K562 (cell line): ENCODE results near the gene SCARF2. TPM values are rescaled to one million over a fixed set of nuclear protein-coding genes. Genes with fewer than 3 reads are reported as not detected.

ENCODE experiments used
- ATF7 ChIP-seq: fragments of 450-650 bp; IDR thresholded peaks from 2 replicates; pipeline ENCODE4 v1.7.1; 2014; ENCODE audit warnings: mild to moderate bottlenecking, moderate library complexity
- CEBPB ChIP-seq: fragments of 450-650 bp; IDR thresholded peaks from 2 replicates; pipeline ENCODE4 v1.6.1; 2016; ENCODE audit warnings: missing genetic modification characterization, missing compliant biosample characterization
- FOXA3 ChIP-seq, 2 experiments: fragments of 450-650 bp in 1 of 2; sonication (generic) in 1 of 2; formaldehyde crosslinking; IDR thresholded peaks in 1 of 2; conservative IDR thresholded peaks in 1 of 2; 2 replicates each; pipeline versions ENCODE4 v1.4.0 to v1.8.0; 2020 to 2022; ENCODE audit warnings: mild to moderate bottlenecking in 2 of 2, missing genetic modification reagents in 1 of 2
- PURB ChIP-seq: sonication (generic); formaldehyde crosslinking; IDR thresholded peaks from 2 replicates; pipeline ENCODE4 v1.9.0; 2021; ENCODE audit warnings: low read depth, mild to moderate bottlenecking, missing genetic modification reagents
- SETDB1 ChIP-seq: IDR thresholded peaks from one replicate; pipeline ENCODE4 v1.6.1; 2012; ENCODE audit warnings: low read length, control low read depth, inconsistent platforms
- ZNF133 ChIP-seq: fragments of 250-450 bp; sonication (Bioruptor Pico); IDR thresholded peaks from 2 replicates; pipeline ENCODE4 v1.4.0; 2020; ENCODE audit warnings: mild to moderate bottlenecking
- ZNF764 ChIP-seq: fragments of 250-450 bp; sonication (Bioruptor Pico); IDR thresholded peaks from 2 replicates; pipeline ENCODE4 v1.4.0; 2020; ENCODE audit warnings: low read depth, mild to moderate bottlenecking, moderate library complexity
- polyA plus RNA-seq, 8 experiments: library from polyadenylated mRNA; depleted of rRNA in 4 of 8; stranded (reverse) in 5 of 8; unstranded in 3 of 8; fragments of >200 nt; fragmentation: Nextera tagmentation in 2 of 8; fragmentation: Illumina TruSeq in 1 of 8; extraction: Ambion mirVana in 2 of 8; extraction: Trizol in 1 of 8; gene quantifications; 2 replicates each; pipeline versions ENCODE4 v1.2.1 to v1.2.3, GENCODE V29; 2011 to 2014; ENCODE audit warnings: inconsistent platforms in 1 of 8, missing spikeins in 1 of 8
- total RNA-seq, 7 experiments: library from RNA; depleted of rRNA in 6 of 7; stranded (reverse); fragments of >200 nt in 6 of 7; fragmentation: Illumina TruSeq in 2 of 7; extraction: Trizol in 2 of 7; gene quantifications; 2 replicates each; pipeline versions ENCODE4 v1.2.1 to v1.2.3, GENCODE V29; 2011 to 2021; ENCODE audit warnings: low replicate concordance in 1 of 7
- TF ChIP-seq, protein P1 (sequence below): fragments of 450-650 bp; IDR thresholded peaks from 2 replicates; pipeline ENCODE4 v1.6.1; 2018; ENCODE audit warnings: mild to moderate bottlenecking, low read depth; ENCODE audit not compliant: partially characterized antibody
- TF ChIP-seq, protein P2 (sequence below): sonication (generic); formaldehyde crosslinking; IDR thresholded peaks from 2 replicates; pipeline ENCODE4 v1.8.0; 2022; ENCODE audit warnings: missing genetic modification reagents, mild to moderate bottlenecking, moderate library complexity, borderline replicate concordance
- TF ChIP-seq, protein P3 (sequence below): fragments of 450-650 bp; IDR thresholded peaks from 2 replicates; pipeline ENCODE4 v1.6.1; 2016; ENCODE audit warnings: mild to moderate bottlenecking, moderate library complexity

Gene SCARF2
- total and polyA plus RNA-seq, 9 of the 15 experiments (the other 6 are each of a cell fraction or from before 2014, with no cell fraction given): 0.06 to 0.32 (median 0.21) TPM; not detected in 5

DNA sequence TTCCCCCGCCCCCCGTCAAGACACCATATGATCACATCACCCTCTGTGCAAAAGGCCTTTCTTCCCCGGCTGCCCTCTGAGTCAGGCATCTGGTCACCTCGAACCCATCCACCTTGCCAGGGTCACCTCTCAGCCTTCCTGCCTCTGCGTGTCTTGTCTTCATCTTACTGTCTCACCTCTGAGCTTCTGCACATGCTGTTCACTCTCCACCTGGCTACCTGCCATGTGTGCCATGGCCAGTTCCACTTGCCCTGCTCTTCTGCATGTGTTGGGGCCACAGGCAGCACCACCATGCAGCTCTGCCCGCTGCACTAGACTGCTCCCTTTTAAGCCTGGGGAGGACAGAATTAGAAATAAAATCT lies 33.9 kb downstream of the SCARF2 start (continued):
- TF ChIP-seq, protein P1, sequence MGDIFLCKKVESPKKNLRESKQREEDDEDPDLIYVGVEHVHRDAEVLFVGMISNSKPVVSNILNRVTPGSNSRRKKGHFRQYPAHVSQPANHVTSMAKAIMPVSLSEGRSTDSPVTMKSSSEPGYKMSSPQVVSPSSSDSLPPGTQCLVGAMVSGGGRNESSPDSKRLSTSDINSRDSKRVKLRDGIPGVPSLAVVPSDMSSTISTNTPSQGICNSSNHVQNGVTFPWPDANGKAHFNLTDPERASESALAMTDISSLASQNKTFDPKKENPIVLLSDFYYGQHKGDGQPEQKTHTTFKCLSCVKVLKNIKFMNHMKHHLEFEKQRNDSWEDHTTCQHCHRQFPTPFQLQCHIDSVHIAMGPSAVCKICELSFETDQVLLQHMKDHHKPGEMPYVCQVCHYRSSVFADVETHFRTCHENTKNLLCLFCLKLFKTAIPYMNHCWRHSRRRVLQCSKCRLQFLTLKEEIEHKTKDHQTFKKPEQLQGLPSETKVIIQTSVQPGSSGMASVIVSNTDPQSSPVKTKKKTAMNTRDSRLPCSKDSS: no peak
- TF ChIP-seq CEBPB (tag): no peak
- TF ChIP-seq ATF7: no peak
- no peak for TF ChIP-seq PURB (CRISPR knock-in tag)
- 0 out of 2 replicates have a peak, but pooled peaks have one; percentile 46 for TF ChIP-seq ZNF133 (CRISPR knock-in tag)
- TF ChIP-seq, protein P2, sequence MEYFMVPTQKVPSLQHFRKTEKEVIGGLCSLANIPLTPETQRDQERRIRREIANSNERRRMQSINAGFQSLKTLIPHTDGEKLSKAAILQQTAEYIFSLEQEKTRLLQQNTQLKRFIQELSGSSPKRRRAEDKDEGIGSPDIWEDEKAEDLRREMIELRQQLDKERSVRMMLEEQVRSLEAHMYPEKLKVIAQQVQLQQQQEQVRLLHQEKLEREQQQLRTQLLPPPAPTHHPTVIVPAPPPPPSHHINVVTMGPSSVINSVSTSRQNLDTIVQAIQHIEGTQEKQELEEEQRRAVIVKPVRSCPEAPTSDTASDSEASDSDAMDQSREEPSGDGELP (CRISPR knock-in tag): 0 out of 2 replicates have a peak, but pooled peaks have one; percentile 6
- no peak for TF ChIP-seq FOXA3 (CRISPR knock-in tag; conservative IDR thresholded peaks at IDR 0.05 in 1 of 2, IDR thresholded peaks at IDR 0.05 in 1 of 2)
- TF ChIP-seq, protein P3, sequence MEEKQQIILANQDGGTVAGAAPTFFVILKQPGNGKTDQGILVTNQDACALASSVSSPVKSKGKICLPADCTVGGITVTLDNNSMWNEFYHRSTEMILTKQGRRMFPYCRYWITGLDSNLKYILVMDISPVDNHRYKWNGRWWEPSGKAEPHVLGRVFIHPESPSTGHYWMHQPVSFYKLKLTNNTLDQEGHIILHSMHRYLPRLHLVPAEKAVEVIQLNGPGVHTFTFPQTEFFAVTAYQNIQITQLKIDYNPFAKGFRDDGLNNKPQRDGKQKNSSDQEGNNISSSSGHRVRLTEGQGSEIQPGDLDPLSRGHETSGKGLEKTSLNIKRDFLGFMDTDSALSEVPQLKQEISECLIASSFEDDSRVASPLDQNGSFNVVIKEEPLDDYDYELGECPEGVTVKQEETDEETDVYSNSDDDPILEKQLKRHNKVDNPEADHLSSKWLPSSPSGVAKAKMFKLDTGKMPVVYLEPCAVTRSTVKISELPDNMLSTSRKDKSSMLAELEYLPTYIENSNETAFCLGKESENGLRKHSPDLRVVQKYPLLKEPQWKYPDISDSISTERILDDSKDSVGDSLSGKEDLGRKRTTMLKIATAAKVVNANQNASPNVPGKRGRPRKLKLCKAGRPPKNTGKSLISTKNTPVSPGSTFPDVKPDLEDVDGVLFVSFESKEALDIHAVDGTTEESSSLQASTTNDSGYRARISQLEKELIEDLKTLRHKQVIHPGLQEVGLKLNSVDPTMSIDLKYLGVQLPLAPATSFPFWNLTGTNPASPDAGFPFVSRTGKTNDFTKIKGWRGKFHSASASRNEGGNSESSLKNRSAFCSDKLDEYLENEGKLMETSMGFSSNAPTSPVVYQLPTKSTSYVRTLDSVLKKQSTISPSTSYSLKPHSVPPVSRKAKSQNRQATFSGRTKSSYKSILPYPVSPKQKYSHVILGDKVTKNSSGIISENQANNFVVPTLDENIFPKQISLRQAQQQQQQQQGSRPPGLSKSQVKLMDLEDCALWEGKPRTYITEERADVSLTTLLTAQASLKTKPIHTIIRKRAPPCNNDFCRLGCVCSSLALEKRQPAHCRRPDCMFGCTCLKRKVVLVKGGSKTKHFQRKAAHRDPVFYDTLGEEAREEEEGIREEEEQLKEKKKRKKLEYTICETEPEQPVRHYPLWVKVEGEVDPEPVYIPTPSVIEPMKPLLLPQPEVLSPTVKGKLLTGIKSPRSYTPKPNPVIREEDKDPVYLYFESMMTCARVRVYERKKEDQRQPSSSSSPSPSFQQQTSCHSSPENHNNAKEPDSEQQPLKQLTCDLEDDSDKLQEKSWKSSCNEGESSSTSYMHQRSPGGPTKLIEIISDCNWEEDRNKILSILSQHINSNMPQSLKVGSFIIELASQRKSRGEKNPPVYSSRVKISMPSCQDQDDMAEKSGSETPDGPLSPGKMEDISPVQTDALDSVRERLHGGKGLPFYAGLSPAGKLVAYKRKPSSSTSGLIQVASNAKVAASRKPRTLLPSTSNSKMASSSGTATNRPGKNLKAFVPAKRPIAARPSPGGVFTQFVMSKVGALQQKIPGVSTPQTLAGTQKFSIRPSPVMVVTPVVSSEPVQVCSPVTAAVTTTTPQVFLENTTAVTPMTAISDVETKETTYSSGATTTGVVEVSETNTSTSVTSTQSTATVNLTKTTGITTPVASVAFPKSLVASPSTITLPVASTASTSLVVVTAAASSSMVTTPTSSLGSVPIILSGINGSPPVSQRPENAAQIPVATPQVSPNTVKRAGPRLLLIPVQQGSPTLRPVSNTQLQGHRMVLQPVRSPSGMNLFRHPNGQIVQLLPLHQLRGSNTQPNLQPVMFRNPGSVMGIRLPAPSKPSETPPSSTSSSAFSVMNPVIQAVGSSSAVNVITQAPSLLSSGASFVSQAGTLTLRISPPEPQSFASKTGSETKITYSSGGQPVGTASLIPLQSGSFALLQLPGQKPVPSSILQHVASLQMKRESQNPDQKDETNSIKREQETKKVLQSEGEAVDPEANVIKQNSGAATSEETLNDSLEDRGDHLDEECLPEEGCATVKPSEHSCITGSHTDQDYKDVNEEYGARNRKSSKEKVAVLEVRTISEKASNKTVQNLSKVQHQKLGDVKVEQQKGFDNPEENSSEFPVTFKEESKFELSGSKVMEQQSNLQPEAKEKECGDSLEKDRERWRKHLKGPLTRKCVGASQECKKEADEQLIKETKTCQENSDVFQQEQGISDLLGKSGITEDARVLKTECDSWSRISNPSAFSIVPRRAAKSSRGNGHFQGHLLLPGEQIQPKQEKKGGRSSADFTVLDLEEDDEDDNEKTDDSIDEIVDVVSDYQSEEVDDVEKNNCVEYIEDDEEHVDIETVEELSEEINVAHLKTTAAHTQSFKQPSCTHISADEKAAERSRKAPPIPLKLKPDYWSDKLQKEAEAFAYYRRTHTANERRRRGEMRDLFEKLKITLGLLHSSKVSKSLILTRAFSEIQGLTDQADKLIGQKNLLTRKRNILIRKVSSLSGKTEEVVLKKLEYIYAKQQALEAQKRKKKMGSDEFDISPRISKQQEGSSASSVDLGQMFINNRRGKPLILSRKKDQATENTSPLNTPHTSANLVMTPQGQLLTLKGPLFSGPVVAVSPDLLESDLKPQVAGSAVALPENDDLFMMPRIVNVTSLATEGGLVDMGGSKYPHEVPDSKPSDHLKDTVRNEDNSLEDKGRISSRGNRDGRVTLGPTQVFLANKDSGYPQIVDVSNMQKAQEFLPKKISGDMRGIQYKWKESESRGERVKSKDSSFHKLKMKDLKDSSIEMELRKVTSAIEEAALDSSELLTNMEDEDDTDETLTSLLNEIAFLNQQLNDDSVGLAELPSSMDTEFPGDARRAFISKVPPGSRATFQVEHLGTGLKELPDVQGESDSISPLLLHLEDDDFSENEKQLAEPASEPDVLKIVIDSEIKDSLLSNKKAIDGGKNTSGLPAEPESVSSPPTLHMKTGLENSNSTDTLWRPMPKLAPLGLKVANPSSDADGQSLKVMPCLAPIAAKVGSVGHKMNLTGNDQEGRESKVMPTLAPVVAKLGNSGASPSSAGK: no peak
- peak; percentile 23 for TF ChIP-seq SETDB1
- TF ChIP-seq ZNF764 (CRISPR knock-in tag): 0 out of 2 replicates have a peak, but pooled peaks have one; percentile 59
